Amygdala (tissue), 56 donors: ENCODE data around the gene MYL4.
A peak's percentile ranks its signal among the peaks of the same experiment; 100 is the strongest.
"Not testable (repeated sequence)": the region's sequence is repeated elsewhere in the genome, so short reads cannot be mapped to it uniquely, and the experiment has no call there.

Experiments
- DNase-seq, 56 donors: peaks; one replicate each; lab custom pipeline; 2025; lab: John Stamatoyannopoulos, UW

MYL4 gene

GRCh38 chr17:47208744-47209488 lies at the start of gene MYL4:
Gene MYL4, plus strand, starts transcription at chr17:47209348. Its CDS starts 75 bp downstream, at chr17:47209423.
- no peak for DNase-seq

GRCh38 chr17:47162013-47162622 lies 47.0 kb upstream of the MYL4 start:
- DNase-seq, result no peak

- no peak for DNase-seq
Observed at GRCh38 chr17:47164263-47164662, 44.9 kb upstream of the MYL4 start.

GRCh38 chr17:47165137-47165536 lies 44.0 kb upstream of the MYL4 start:
- no peak for DNase-seq

- not testable (repeated sequence) for DNase-seq
Observed at GRCh38 chr17:47166854-47167253, 42.3 kb upstream of the MYL4 start.

GRCh38 chr17:47168896-47169295 lies 40.3 kb upstream of the MYL4 start:
- DNase-seq, result not testable (repeated sequence)

GRCh38 chr17:47170710-47171109 lies 38.4 kb upstream of the MYL4 start:
- no peak for DNase-seq

- DNase-seq, result no peak
Observed at GRCh38 chr17:47172696-47173565, 36.2 kb upstream of the MYL4 start.

- not testable (repeated sequence) for DNase-seq
Observed at GRCh38 chr17:47174823-47175222, 34.3 kb upstream of the MYL4 start.

GRCh38 chr17:47176389-47176826 lies 32.7 kb upstream of the MYL4 start:
- no peak for DNase-seq

GRCh38 chr17:47177261-47177660 lies 31.9 kb upstream of the MYL4 start:
- DNase-seq, result no peak

- DNase-seq, result no peak
Observed at GRCh38 chr17:47179141-47179540, 30.0 kb upstream of the MYL4 start.

GRCh38 chr17:47180337-47180736 lies 28.8 kb upstream of the MYL4 start:
- no peak for DNase-seq

- DNase-seq, result not testable (repeated sequence)
Observed at GRCh38 chr17:47180988-47181387, 28.2 kb upstream of the MYL4 start.

- DNase-seq, result no peak
Observed at GRCh38 chr17:47184681-47185080, 24.5 kb upstream of the MYL4 start.

GRCh38 chr17:47188271-47188875 lies 20.8 kb upstream of the MYL4 start:
- DNase-seq, result peak in 1 of 56 donors; percentile 2

- peak; percentile 73 to 100 (median 94) for DNase-seq
Observed at GRCh38 chr17:47188876-47189731, 20.0 kb upstream of the MYL4 start, which contains the start of gene CDC27. Gene CDC27, minus strand, starts transcription at chr17:47189295. Its CDS starts 123 bp downstream, at chr17:47189172.

- no peak for DNase-seq
Observed at GRCh38 chr17:47189732-47190237, 19.4 kb upstream of the MYL4 start.

- no peak for DNase-seq
Observed at GRCh38 chr17:47190243-47190642, 18.9 kb upstream of the MYL4 start.
